HL-60 (cell line): ENCODE results near the gene PTCD1.

Experiments
- DNase-seq, 2 experiments: peaks; one replicate each; pipeline ENCODE4 v3.0.0-alpha.2; 2010 to 2020; ENCODE audit warnings: low read depth in 1 of 2, low spot score in 1 of 2
- H3K27ac ChIP-seq: fragments of 250-450 bp; sonication (Bioruptor Pico); replicated peaks from 2 replicates; pipeline ENCODE4 v1.5.1; 2020; ENCODE audit warnings: mild to moderate bottlenecking, moderate library complexity
- H3K27me3 ChIP-seq: fragments of 250-450 bp; sonication (Bioruptor Pico); 2 replicates; pipeline ENCODE4 v1.5.1; 2021; ENCODE audit warnings: mild to moderate bottlenecking, moderate library complexity; ENCODE audit not compliant: insufficient read depth, poor library complexity, severe bottlenecking
- H3K4me3 ChIP-seq: replicated peaks from 2 replicates; pipeline ENCODE4 v1.5.1; 2011; ENCODE audit warnings: mild to moderate bottlenecking, control low read depth, low read length; ENCODE audit not compliant: insufficient read depth
- CTCF ChIP-seq: IDR thresholded peaks from one replicate; pipeline ENCODE4 v1.5.1; 2011; ENCODE audit warnings: low read length, control low read depth, inconsistent platforms; ENCODE audit not compliant: insufficient read depth
- GABPA ChIP-seq: IDR thresholded peaks from 2 replicates; pipeline ENCODE4 v1.6.1; 2012; ENCODE audit warnings: low read depth
- POLR2AphosphoS5 ChIP-seq: IDR thresholded peaks from 2 replicates; pipeline ENCODE4 v1.6.1; 2012; ENCODE audit warnings: low read depth
- REST ChIP-seq: IDR thresholded peaks from 2 replicates; pipeline ENCODE4 v1.6.1; 2012; ENCODE audit warnings: low read depth; ENCODE audit not compliant: insufficient replicate concordance
- SPI1 ChIP-seq: IDR thresholded peaks from 2 replicates; pipeline ENCODE4 v1.6.1; 2012; ENCODE audit warnings: low read depth, mild to moderate bottlenecking, borderline replicate concordance

The PTCD1 gene

GRCh38 chr7:99407872-99408378 lies 30.7 kb downstream of the PTCD1 start:
- Histone ChIP-seq H3K27me3 (no peaks in the 10 kb centered on the region), H3K4me3 (peak overlapping the region; percentile 88), H3K27ac (peak overlapping the region; percentile 99)
- peak in 1 of 2 experiments; percentile 10 for DNase-seq
- TF ChIP-seq GABPA, result no peak
- TF ChIP-seq SPI1, result no peak
- TF ChIP-seq POLR2AphosphoS5, result no peak
- no peak for TF ChIP-seq REST
- TF ChIP-seq CTCF, result no peak

GRCh38 chr7:99406557-99406956 lies 32.0 kb downstream of the PTCD1 start:
- TF ChIP-seq GABPA (no peak), CTCF (no peak)
- Histone ChIP-seq H3K27me3 (no peaks in the 10 kb centered on the region), H3K4me3 (no peak overlapping the region), H3K27ac (no peak overlapping the region)
- no peak for DNase-seq

GRCh38 chr7:99404977-99405320 lies 33.6 kb downstream of the PTCD1 start:
- Histone ChIP-seq H3K27me3 (no peaks in the 10 kb centered on the region), H3K4me3 (no peak overlapping the region), H3K27ac (no peak overlapping the region)
- TF ChIP-seq CTCF (no peak), REST (no peak), POLR2AphosphoS5 (no peak), GABPA (no peak), SPI1 (no peak)
- no peak for DNase-seq

GRCh38 chr7:99404235-99404976 lies 34.2 kb downstream of the PTCD1 start:
- Histone ChIP-seq H3K27me3 (no peaks in the 10 kb centered on the region), H3K4me3 (no peak overlapping the region), H3K27ac (no peak overlapping the region)
- TF ChIP-seq GABPA, result no peak
- no peak for TF ChIP-seq CTCF
- no peak for TF ChIP-seq SPI1
- no peak for TF ChIP-seq POLR2AphosphoS5
- TF ChIP-seq REST, result no peak
- no peak for DNase-seq
